Measurements from ENCODE around the gene BLM.

GRCh38 chr15:90818251-90819210, 101.4 kb downstream of the BLM start:
- TF ChIP-seq CTCF (IDR thresholded peaks at IDR 0.05) (no peak), RCOR1 (IDR thresholded peaks at IDR 0.05; ENCODE audit: low read depth, low read length) (no peak), MAX (IDR thresholded peaks at IDR 0.05) (no peak), POLR2A (IDR thresholded peaks at IDR 0.05; ENCODE audit: low read length) (no peak)
